Skeletal muscle satellite cell (primary cell): Measurements from ENCODE around the gene AHR.
"Not testable (repeated sequence)": the region's sequence is repeated elsewhere in the genome, so short reads cannot be mapped to it uniquely, and the experiment has no call there.

Source experiments
- H3K27me3 ChIP-seq: 2 replicates; pipeline ENCODE4 v1.7.0; 2013; ENCODE audit warnings: low read length; ENCODE audit not compliant: control insufficient read depth, insufficient read depth
- H3K36me3 ChIP-seq: 2 replicates; pipeline ENCODE4 v1.7.0; 2013; ENCODE audit warnings: mild to moderate bottlenecking, control low read depth, low read length; ENCODE audit not compliant: insufficient read depth
- H3K4me1 ChIP-seq: 2 replicates; pipeline ENCODE4 v1.7.0; 2013; ENCODE audit warnings: low read length; ENCODE audit not compliant: control insufficient read depth, insufficient read depth
- H3K4me2 ChIP-seq: 2 replicates; pipeline ENCODE4 v1.7.0; 2013; ENCODE audit warnings: mild to moderate bottlenecking, low read length
- H3K4me3 ChIP-seq: 2 replicates; pipeline ENCODE4 v1.7.0; 2013; ENCODE audit warnings: low read length
- H3K9ac ChIP-seq: 2 replicates; pipeline ENCODE4 v1.7.0; 2013; ENCODE audit warnings: mild to moderate bottlenecking, low read depth, low read length, moderate library complexity
- H3K9me3 ChIP-seq: replicated peaks from 2 replicates; pipeline ENCODE4 v1.7.0; 2013; ENCODE audit warnings: mild to moderate bottlenecking, control low read depth, low read length

The AHR gene

DNA sequence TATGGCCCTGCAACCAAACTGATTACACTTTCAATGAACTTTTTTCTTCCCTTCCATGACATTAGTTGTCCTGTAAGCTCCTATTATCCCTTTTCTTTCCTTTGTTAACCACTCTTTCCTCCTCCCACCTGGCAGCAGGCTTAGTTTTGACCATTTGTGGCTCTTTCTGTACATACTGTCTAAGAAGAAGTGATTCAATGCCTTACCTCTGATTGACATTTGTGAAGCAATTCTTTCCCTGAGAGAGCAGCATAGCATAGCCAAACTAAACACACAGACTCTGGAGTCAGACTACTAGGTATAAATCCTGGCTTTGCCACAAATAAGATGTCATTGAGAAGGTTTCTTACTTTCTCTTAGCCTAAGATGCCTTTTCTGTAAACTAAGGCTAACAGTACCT is 48.9 kb downstream of the AHR start:
- Histone ChIP-seq H3K9me3 (peaks cover 3% of the 10 kb centered on the region), H3K9ac (no peak overlapping the region), H3K4me1 (peaks cover 5% of the 10 kb centered on the region), H3K27me3 (no peaks in the 10 kb centered on the region), H3K36me3 (peaks cover 26% of the 10 kb centered on the region), H3K4me3 (no peak overlapping the region), H3K4me2 (no peak overlapping the region)

DNA sequence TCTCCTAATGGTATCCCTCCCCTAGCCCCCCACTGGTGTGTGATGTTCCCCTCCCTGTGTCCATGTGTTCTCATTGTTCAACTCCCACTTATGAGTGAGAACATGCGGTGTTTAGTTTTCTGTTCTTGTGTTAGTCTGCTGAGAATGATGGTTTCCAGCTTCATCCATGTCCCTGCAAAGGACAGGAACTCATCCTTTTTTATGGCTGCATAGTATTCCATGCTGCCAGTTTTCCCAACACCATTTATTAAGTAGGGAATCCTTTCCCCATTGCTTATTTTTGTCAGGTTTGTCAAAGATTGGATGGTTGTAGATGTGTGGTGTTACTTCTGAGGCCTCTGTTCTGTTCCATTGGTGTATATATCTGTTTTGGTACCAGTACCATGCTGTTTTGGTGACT is 50.5 kb downstream of the AHR start:
- H3K4me2 ChIP-seq, H3K27me3 ChIP-seq, H3K9ac ChIP-seq, H3K9me3 ChIP-seq, H3K4me1 ChIP-seq, H3K4me3 ChIP-seq: not testable (repeated sequence)
- H3K36me3 ChIP-seq: peaks cover 14% of the 10 kb centered on the region

DNA sequence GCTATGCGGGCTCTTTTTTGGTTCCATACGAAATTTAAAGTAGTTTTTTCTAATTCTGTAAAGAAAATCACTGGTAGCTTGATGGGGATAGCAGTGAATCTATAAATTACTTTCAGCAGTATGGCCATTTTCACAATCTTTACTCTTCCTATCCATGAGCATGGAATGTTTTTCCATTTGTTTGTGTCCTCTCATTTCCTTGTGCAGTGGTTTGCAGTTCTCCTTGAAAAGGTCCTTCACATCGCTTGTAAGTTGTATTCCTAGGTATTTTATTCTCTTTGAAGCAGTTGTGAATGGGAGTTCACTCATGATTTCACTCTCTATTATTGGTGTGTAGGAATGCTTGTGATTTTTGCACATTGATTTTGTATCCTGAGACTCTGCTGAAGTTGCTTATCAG is 51.9 kb downstream of the AHR start:
- not testable (repeated sequence) for H3K9me3 ChIP-seq, H3K9ac ChIP-seq, H3K4me1 ChIP-seq, H3K27me3 ChIP-seq, H3K4me2 ChIP-seq, H3K4me3 ChIP-seq
- peaks cover 10% of the 10 kb centered on the region for H3K36me3 ChIP-seq

DNA sequence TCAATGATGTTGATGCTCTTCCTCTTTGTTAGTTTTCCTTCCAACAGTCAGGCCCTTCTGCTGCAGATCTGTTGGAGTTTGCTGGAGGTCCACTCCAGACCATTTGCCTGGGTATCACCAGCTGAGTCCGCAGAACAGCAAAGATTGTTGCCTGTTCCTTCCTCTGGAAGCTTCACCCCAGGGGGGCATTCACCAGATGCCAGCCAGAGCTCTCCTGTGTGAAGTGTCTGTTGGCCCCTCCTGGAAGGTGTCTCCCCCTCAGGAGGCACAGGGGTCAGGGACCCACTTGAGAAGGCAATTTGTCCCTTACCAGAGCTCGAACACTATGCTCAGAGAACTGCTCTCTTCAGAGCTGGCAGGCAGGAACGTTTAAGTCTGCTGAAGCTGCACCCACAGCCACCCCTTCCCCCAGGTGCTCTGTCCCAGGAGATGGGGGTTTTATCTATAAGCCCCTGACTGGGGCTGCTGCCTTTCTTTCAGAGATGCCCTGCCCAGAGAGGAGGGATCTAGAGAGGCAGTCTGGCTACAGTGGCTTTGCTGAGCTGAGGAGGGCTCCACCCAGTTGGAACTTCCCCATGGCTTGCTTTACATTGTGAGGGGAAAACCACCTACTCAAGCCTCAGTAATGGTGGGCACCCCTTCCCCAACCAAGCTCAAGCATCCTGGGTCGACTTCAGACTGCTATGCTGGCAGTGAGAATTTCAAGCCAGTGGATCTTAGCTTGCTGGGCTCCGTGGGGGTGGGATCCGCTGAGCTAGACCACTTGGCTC is 55.4 kb downstream of the AHR start:
- not testable (repeated sequence) for H3K9me3 ChIP-seq, H3K36me3 ChIP-seq, H3K4me2 ChIP-seq

DNA sequence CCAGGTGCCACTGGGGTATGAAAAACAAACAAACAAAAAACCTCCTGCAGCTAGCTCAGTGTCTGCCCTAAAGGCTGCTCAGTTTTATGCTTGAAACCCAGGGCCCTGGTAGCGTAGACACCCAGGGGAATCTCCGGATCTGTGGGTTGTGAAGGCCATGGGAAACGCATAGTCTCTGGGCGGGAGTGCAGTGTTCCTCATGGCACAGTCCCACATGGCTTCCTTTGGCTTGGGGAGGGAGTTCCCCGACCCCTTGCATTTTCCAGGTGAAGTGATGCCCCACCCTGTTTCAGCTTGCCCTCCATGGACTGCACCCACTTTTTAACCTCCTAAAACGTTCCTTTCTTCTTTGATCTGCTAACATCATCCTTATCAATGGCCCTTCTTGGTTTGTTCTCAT is 56.0 kb downstream of the AHR start:
- H3K4me1 ChIP-seq: no peaks in the 10 kb centered on the region
- no peak overlapping the region for H3K4me2 ChIP-seq
- peaks cover 3% of the 10 kb centered on the region for H3K9me3 ChIP-seq
- H3K9ac ChIP-seq: no peak overlapping the region
- H3K27me3 ChIP-seq: no peaks in the 10 kb centered on the region
- H3K36me3 ChIP-seq: no peaks in the 10 kb centered on the region
- no peak overlapping the region for H3K4me3 ChIP-seq

More for the DNA sequence above, 55.4 kb downstream of the AHR start:
- not testable (repeated sequence) for H3K27me3 ChIP-seq, H3K4me3 ChIP-seq, H3K4me1 ChIP-seq, H3K9ac ChIP-seq

DNA sequence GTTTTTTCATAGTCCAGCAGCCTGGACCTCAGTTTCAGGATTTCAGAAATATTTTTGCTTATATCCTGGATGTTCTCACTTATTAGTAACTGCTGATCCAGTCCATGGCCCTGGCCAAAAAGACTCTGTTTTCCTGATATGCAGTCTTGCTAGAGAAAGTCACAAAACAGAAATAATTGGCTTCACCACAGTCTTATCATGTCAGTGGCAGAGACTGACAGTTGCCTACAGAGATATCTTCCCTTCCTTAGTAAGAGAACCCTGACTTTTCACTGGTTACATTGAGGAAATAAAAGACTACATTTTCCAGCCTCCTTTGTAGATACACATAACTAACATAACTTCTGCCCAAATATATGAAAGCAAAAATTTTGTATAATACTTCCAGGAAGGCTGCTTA is 56.6 kb downstream of the AHR start:
- peaks cover 3% of the 10 kb centered on the region for H3K9me3 ChIP-seq
- no peaks in the 10 kb centered on the region for H3K27me3 ChIP-seq
- no peak overlapping the region for H3K4me2 ChIP-seq
- H3K9ac ChIP-seq: no peak overlapping the region
- H3K4me3 ChIP-seq: no peak overlapping the region
- H3K36me3 ChIP-seq: no peaks in the 10 kb centered on the region
- H3K4me1 ChIP-seq: no peaks in the 10 kb centered on the region

DNA sequence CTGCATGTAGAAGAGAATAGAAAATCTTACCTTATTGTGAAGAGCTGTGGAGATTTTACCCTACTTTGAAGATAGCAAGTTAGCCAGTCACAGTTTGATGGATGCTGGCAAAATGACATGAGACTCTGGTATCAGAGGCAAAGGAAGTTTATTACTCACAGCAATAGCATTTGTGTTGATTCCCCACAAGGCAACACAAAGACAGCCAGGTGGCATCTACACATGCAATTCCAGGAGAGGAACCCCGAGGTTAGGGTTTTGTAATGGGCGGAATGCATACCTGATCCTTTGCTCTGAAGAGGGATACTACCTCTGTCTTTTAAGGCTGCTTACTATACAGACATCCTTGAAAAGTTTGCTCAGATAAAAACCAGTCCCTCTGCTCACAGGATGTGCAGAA is 59.5 kb downstream of the AHR start:
- no peak overlapping the region for H3K9ac ChIP-seq
- H3K36me3 ChIP-seq: no peaks in the 10 kb centered on the region
- no peak overlapping the region for H3K4me2 ChIP-seq
- H3K9me3 ChIP-seq: no peaks in the 10 kb centered on the region
- H3K27me3 ChIP-seq: no peaks in the 10 kb centered on the region
- no peak overlapping the region for H3K4me3 ChIP-seq
- no peaks in the 10 kb centered on the region for H3K4me1 ChIP-seq

DNA sequence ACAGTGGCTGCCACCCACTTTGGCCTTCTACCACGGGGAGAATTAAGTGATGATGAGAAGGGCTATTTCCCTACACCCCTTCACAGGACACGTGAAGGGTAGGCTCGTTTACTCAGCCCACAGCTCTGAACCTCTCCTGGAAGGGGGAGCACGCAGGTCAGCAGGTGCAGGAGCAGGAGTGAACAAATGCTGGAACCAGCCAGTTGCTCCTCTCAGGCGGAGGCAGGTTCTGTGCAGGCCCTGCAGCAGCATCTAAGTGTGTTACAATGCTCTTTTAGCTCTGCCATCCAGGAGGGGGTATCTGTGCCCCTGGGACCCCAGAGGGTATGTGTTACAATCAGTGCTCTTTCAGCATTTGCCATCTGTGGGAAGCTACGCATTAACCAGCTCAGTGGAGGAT is 61.2 kb downstream of the AHR start:
- H3K4me2 ChIP-seq: no peak overlapping the region
- H3K4me3 ChIP-seq: no peak overlapping the region
- H3K4me1 ChIP-seq: no peaks in the 10 kb centered on the region
- no peaks in the 10 kb centered on the region for H3K27me3 ChIP-seq
- no peak overlapping the region for H3K9ac ChIP-seq
- H3K36me3 ChIP-seq: no peaks in the 10 kb centered on the region
- no peaks in the 10 kb centered on the region for H3K9me3 ChIP-seq

DNA sequence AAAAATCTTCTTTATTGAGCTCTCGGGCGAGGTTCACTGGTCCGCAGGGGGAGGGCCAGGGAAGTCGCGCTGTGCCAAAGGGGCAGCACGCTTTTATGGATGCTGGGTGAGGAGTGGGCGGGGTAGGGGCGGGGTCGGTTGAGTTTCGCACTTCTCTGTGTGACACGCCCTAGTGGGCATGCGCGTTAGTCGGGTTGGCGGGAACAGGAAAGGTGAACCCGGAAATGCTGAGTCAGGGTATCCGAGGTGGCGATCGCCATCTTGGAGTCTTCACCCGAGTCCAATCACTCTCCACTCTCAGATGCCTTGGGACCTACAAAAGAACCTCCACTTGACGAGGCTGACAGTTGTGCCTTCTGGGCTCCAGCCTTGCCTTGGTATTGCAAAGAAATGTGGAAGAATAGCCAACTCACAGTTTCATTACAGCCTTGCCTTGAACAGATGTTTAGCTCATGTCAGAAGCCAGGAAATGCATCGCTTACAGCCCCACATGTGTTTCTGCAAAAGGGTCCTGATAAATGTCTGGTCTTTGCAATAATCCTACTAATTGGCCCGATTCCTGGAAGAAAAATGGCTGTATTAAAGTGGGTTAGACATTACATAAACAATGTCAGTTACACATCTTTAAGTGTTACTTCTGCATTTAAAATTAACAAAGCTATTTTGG is 64.1 kb downstream of the AHR start:
- H3K9ac ChIP-seq: no peak overlapping the region
- H3K9me3 ChIP-seq: no peaks in the 10 kb centered on the region
- H3K4me2 ChIP-seq: no peak overlapping the region
- H3K4me3 ChIP-seq: no peak overlapping the region
- no peaks in the 10 kb centered on the region for H3K36me3 ChIP-seq
- H3K27me3 ChIP-seq: no peaks in the 10 kb centered on the region
- H3K4me1 ChIP-seq: peaks cover under 1% of the 10 kb centered on the region

DNA sequence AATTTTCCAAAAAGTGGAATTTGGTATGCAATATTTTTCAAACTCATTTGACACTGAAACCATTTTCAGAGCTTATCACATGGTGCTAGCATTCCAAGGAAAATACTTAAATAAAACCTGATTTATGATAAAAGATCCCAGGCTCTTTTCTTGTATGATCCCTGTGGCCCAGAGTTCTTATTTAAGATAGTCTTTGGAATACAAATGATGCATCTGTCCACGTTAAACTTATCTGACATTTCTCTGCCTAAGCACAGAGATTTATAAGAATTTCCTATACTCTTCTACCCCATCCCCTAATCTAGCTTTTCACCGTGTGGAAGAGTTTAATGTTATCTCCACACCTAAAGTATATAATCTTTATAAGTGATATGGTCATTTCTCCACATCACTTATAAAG is 66.2 kb downstream of the AHR start:
- Histone ChIP-seq H3K9me3 (no peaks in the 10 kb centered on the region), H3K36me3 (no peaks in the 10 kb centered on the region), H3K4me3 (no peak overlapping the region), H3K9ac (no peak overlapping the region), H3K4me1 (peaks cover 19% of the 10 kb centered on the region), H3K27me3 (no peaks in the 10 kb centered on the region), H3K4me2 (no peak overlapping the region)

DNA sequence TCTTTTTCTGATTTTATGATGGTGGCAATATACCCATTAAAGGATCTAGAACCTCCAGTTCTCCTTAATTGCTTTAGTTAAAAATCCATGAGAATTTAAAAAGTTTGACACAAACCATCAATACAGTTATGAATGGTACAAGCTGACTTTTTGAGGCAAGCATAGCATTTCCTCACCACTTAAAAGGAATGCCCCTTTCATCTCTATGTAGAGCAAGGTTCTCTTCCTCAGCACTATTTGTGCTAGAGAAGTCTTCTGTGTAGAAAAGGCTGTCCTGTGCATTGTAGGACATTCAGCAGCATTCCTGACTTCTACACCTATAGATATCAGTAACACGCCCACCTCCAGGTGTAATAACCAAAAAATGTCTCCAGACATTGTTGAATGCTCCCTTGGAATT is 67.3 kb downstream of the AHR start:
- H3K36me3 ChIP-seq: no peaks in the 10 kb centered on the region
- H3K9ac ChIP-seq: no peak overlapping the region
- no peak overlapping the region for H3K4me2 ChIP-seq
- H3K4me3 ChIP-seq: no peak overlapping the region
- H3K27me3 ChIP-seq: no peaks in the 10 kb centered on the region
- peaks cover 30% of the 10 kb centered on the region for H3K4me1 ChIP-seq
- no peaks in the 10 kb centered on the region for H3K9me3 ChIP-seq

DNA sequence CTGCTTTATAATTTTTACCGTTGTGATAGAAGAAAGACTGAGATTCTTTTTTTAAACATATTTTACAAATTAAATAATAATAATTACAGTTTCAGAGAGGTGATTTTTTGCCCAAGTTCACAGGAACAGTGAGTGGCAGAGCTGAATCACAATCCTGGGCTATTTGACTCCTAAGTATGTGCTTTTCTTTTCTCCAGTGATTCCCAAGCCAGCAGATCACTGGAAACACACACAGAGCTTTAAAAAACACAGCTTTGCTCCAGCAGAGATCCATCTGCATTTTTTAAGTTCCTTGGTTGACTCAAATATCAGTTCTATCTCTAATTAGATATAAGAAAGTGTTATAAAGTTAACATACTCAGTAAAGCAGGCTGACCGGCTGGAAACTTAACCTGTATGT is 69.0 kb downstream of the AHR start:
- H3K4me3 ChIP-seq: no peak overlapping the region
- H3K36me3 ChIP-seq: no peaks in the 10 kb centered on the region
- peak overlapping the region; percentile 26 for H3K9ac ChIP-seq
- H3K27me3 ChIP-seq: no peaks in the 10 kb centered on the region
- H3K4me1 ChIP-seq: peaks cover 45% of the 10 kb centered on the region
- H3K4me2 ChIP-seq: no peak overlapping the region
- no peaks in the 10 kb centered on the region for H3K9me3 ChIP-seq
